Epithelial cell of proximal tubule (primary cell): ENCODE measurements around the gene NUDT17. TPM values are rescaled to one million over a fixed set of nuclear protein-coding genes. Genes with fewer than 3 reads are reported as not detected.

Source experiments
- DNase-seq: peaks from one replicate; pipeline ENCODE4 v3.0.0-alpha.2; 2011; ENCODE audit warnings: low read depth
- H3K4me3 ChIP-seq: 2 replicates; pipeline ENCODE4 v1.5.1; 2011; ENCODE audit warnings: low read depth, mild to moderate bottlenecking, low read length
- CTCF ChIP-seq: conservative IDR thresholded peaks from 2 replicates; pipeline ENCODE4 v1.5.1; 2012; ENCODE audit warnings: low read depth, mild to moderate bottlenecking, low read length
- total RNA-seq: library from RNA; depleted of rRNA; stranded (reverse); fragments of >200 nt; gene quantifications from 2 replicates; pipeline ENCODE4 v1.2.3, GENCODE V29; 2015

The NUDT17 gene
- total RNA-seq, 1 donor from 2014 or later: 4.3 TPM

- peak; percentile 58 for TF ChIP-seq CTCF
Measured at GRCh38 chr1:145849356-145850160, 4.1 kb downstream of the NUDT17 start.

DNA sequence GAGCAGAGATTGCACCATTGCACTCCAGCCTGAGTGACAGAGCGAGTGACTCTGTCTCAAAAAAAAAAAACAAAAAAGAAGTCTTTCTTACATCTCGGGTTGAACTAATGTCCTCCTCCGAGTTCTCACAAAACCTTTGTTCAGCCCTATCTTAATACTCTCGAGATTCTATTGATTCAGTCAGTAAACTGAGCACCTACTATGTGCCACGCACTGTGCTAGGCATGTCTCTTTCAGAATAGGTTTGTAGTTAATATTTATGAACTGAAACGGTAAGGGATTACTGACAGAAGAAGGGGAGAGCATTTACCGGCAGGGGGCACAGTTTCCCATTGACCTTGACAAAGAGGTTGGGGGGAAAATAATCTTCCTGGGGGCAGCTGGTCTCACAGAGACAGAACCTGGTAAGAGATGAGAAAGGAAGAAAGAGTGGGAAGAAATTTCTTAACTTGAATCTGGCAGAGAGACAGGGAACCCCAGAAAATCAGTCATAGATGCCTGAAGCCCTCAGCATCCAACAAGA lies 10.1 kb downstream of the NUDT17 start:
- DNase-seq: no peak
- TF ChIP-seq CTCF: peak; percentile 28
- H3K4me3 ChIP-seq: no peak overlapping the region

More at GRCh38 chr1:145849356-145850160, 4.1 kb downstream of the NUDT17 start:
- peak; percentile 23 for DNase-seq
- no peak overlapping the region for H3K4me3 ChIP-seq

GRCh38 chr1:145857170-145857569 lies 11.7 kb downstream of the NUDT17 start:
- no peak for TF ChIP-seq CTCF
- no peak overlapping the region for H3K4me3 ChIP-seq
- DNase-seq: no peak

DNA sequence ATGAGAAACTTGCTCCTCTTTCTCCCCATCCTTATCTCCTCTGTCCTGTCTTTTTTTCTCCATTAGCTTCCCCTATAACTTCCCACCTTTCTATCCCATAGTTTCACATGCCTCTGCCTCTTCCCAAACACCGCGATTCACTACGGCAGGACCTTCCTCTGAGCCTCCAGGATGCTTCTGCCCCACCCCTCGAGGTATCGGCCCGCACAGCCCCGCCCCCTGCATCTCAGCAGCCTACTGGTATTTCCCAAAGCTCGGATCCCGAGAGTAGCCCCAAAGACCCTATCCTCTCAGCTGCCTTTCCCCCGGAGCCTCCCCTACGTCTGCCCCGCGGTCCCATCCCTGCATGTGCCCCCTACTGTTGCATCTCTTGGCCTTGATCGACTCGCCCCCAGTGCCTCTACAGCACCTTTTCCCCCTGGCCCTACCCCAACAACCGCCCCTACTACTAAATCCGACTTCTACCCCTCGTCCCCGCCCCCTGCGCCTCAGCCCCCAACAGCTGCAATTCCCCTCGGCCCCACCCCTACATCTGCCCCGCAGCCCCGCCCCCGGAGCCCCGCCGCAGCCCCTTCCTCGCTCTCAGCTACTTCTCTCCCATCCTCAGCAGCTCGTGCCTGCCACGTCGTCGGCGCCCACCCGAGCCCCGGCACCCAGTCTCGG lies 12.9 kb downstream of the NUDT17 start:
- no peak for DNase-seq
- TF ChIP-seq CTCF: no peak
- peak overlapping the region; percentile 87 for H3K4me3 ChIP-seq

DNA sequence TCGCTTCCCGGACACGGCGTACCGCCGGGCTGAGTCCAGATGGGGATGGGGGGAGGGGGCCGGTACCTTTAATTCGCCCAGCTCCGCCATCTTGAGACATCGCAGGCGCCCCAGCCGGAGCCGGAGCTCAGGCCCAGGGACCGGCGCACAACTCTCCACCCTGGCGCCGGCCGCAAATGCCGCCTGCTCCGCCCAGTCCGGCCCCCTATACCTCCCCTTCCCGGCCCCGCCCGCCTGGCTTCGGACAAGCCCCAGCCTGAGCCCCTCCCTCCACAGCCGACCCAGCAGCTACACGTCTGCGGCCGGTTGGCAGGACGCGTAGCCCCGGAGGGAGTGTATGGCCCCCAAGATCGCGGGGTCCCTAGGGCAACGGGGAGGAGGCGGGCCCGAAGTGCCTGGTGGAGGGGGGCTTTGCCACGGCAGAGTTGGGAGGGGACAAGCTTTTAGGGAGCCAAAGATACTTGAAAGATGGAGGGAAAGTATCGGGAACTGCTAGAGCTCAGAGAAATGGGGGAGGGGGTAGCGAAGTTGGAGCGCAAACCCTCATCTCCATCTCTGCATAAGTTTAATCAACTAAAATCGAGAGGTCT lies 13.6 kb downstream of the NUDT17 start, which contains the start of gene PIAS3:
Gene PIAS3, minus strand, starts transcription at position 181 of the 590 bp plus-strand sequence. Its CDS starts 91 bp downstream, at position 90.
- peak; percentile 13 for DNase-seq
- TF ChIP-seq CTCF: no peak
- peak within 1 kb of the TSS; percentile 87 for H3K4me3 ChIP-seq

GRCh38 chr1:145859491-145860023 lies 14.1 kb downstream of the NUDT17 start:
- H3K4me3 ChIP-seq: peak overlapping the region; percentile 87
- DNase-seq: peak; percentile 38
- TF ChIP-seq CTCF: peak; percentile 4
